Activated T-cell treated with anti-CD3 and anti-CD28 coated beads, Interleukin-2, amount 50 U/mL, for 24 hours (primary cell): ENCODE results near the gene KRTAP1-4.
"Not testable (repeated sequence)": the region's sequence is repeated elsewhere in the genome, so short reads cannot be mapped to it uniquely, and the experiment has no call there.

Experiments used
- DNase-seq: peaks from one replicate; pipeline ENCODE4 v3.0.0-alpha.2; 2020
- H3K27ac Mint-ChIP-seq: 2 replicates; pipeline ENCODE4 v1.8.0; 2020; ENCODE audit warnings: mild to moderate bottlenecking, mixed read lengths
- H3K27me3 Mint-ChIP-seq: 2 replicates; pipeline ENCODE4 v1.8.0; 2020; ENCODE audit warnings: mixed read lengths
- H3K36me3 Mint-ChIP-seq: 2 replicates; pipeline ENCODE4 v1.8.0; 2020; ENCODE audit warnings: low read depth, mixed read lengths
- H3K4me1 Mint-ChIP-seq: 2 replicates; pipeline ENCODE4 v1.8.0; 2020; ENCODE audit warnings: low read depth, mixed read lengths
- H3K4me3 Mint-ChIP-seq: 2 replicates; pipeline ENCODE4 v1.8.0; 2020; ENCODE audit warnings: mild to moderate bottlenecking, moderate library complexity, mixed read lengths
- H3K9me3 Mint-ChIP-seq: 2 replicates; pipeline ENCODE4 v1.8.0; 2020; ENCODE audit warnings: mixed read lengths

The KRTAP1-4 gene

DNA sequence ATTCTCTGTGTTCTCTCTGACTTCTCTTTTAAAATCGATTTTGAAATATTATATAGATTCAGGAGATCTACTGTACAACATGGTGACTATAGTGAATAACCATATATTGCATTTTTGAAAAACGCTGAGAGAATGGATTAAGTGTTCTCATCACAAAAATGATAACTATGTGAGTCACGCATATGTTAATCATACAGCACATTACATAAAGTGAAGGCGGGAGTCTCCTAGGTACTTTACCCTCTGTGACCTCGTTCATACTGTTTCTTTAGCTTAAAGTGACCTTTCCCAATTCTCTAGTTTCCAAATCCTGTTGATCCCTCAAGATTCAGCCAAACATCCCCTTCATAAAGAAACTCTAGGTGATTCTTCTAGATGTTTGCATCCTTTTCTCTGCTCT lies 27.2 kb downstream of the KRTAP1-4 start:
- H3K27me3 Mint-ChIP-seq: peaks cover 46% of the 10 kb centered on the region
- no peaks in the 10 kb centered on the region for H3K4me1 Mint-ChIP-seq
- H3K9me3 Mint-ChIP-seq: no peaks in the 10 kb centered on the region
- H3K4me3 Mint-ChIP-seq: no peak overlapping the region
- H3K36me3 Mint-ChIP-seq: no peaks in the 10 kb centered on the region
- DNase-seq: no peak
- H3K27ac Mint-ChIP-seq: no peak overlapping the region

- H3K36me3 Mint-ChIP-seq: no peaks in the 10 kb centered on the region
- H3K9me3 Mint-ChIP-seq: no peaks in the 10 kb centered on the region
- DNase-seq: no peak
- no peak overlapping the region for H3K4me3 Mint-ChIP-seq
- H3K27ac Mint-ChIP-seq: no peak overlapping the region
- no peaks in the 10 kb centered on the region for H3K4me1 Mint-ChIP-seq
- peaks cover 56% of the 10 kb centered on the region for H3K27me3 Mint-ChIP-seq
Observed at GRCh38 chr17:41001795-41002194, 28.2 kb downstream of the KRTAP1-4 start.

DNA sequence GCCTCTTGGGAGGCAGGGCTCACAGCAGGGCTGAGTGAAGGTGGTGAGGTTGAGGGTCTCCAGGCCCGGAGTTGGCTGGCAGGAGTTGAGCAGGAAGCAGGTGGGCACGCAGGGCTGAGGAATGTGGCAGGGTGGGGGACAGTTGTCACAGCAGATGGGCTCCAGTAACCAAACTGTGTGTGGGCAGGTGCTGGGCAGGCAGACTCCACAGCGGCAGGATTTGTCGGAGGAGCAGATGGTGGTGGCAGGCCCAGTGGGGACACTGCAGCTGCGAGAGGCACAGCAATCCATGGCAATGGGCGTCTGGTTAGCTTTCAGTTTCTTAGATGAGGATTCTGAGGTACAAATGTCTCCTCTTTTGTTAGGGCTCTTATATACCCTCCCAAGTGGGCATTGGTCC lies 30.4 kb downstream of the KRTAP1-4 start, which contains the start of gene KRTAP3-2:
KRTAP3-2 (minus strand) TSS at position 344 of the 400 bp plus-strand sequence; CDS start at position 291, 53 bp downstream.
- H3K27me3 Mint-ChIP-seq: peaks cover 63% of the 10 kb centered on the region
- H3K4me1 Mint-ChIP-seq, H3K27ac Mint-ChIP-seq, DNase-seq, H3K36me3 Mint-ChIP-seq, H3K4me3 Mint-ChIP-seq, H3K9me3 Mint-ChIP-seq: not testable (repeated sequence)

DNA sequence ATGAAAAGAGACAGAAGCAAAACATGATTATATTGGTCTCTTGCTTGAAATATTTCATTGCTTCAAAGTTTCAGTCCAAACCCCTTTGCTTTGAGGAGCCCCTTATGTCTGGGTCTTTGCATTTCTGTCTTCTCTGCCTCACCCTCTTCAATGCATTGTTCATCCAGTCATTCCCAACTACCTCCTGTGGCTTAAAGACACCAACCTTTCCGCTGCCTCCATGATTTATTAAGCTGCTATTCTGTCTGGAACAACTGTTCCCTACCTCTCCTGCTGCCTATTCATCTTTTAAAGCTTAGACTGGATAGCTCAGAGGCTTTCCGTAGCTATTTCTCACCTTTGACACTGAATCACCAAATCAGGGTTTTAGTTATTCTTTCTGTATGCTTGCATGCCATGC lies 32.6 kb downstream of the KRTAP1-4 start:
- H3K4me1 Mint-ChIP-seq: no peaks in the 10 kb centered on the region
- H3K27ac Mint-ChIP-seq: no peak overlapping the region
- H3K27me3 Mint-ChIP-seq: peaks cover 70% of the 10 kb centered on the region
- H3K4me3 Mint-ChIP-seq: no peak overlapping the region
- H3K36me3 Mint-ChIP-seq: no peaks in the 10 kb centered on the region
- H3K9me3 Mint-ChIP-seq: no peaks in the 10 kb centered on the region
- no peak for DNase-seq

- no peak overlapping the region for H3K27ac Mint-ChIP-seq
- DNase-seq: no peak
- no peaks in the 10 kb centered on the region for H3K9me3 Mint-ChIP-seq
- H3K36me3 Mint-ChIP-seq: no peaks in the 10 kb centered on the region
- no peaks in the 10 kb centered on the region for H3K4me1 Mint-ChIP-seq
- no peak overlapping the region for H3K4me3 Mint-ChIP-seq
- peaks cover 69% of the 10 kb centered on the region for H3K27me3 Mint-ChIP-seq
Observed at GRCh38 chr17:40996829-40997228, 33.2 kb downstream of the KRTAP1-4 start.

GRCh38 chr17:40995116-40995515 lies 34.9 kb downstream of the KRTAP1-4 start:
- Mint-ChIP-seq H3K4me1 (no peaks in the 10 kb centered on the region), H3K4me3 (no peak overlapping the region), H3K27ac (no peak overlapping the region), H3K36me3 (no peaks in the 10 kb centered on the region), H3K27me3 (peaks cover 66% of the 10 kb centered on the region), H3K9me3 (no peaks in the 10 kb centered on the region)
- no peak for DNase-seq

GRCh38 chr17:40993839-40994238 lies 36.2 kb downstream of the KRTAP1-4 start, which contains the start of gene KRTAP3-3:
KRTAP3-3 (minus strand) TSS chr17:40994164; CDS start chr17:40994097, 67 bp downstream.
- Mint-ChIP-seq H3K27me3 (peaks cover 58% of the 10 kb centered on the region), H3K4me1 (no peaks in the 10 kb centered on the region), H3K9me3 (no peaks in the 10 kb centered on the region), H3K4me3 (no peak within 1 kb of the TSS), H3K27ac (no peak within 1 kb of the TSS), H3K36me3 (no peaks in the 10 kb centered on the region)
- no peak for DNase-seq

DNA sequence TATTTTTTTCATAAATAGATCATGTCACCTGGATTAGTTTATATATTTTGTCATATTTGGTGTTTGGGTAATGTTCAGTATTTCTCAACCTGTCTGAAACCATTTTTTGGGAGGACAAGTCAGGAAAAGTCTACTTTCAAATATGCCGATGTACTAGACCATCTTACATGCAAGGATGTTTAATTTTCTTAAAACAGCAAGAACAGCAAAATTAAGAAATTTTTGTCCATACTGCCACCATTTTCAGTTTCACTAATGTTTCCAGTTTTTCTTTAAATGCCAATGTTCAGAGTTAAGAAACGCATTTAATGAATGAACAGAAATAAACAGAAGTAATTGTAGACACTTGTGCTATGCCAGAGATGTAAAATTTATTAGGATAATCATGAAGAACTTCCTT lies 36.9 kb downstream of the KRTAP1-4 start:
- no peak overlapping the region for H3K4me3 Mint-ChIP-seq
- H3K27me3 Mint-ChIP-seq: peaks cover 52% of the 10 kb centered on the region
- no peaks in the 10 kb centered on the region for H3K4me1 Mint-ChIP-seq
- no peaks in the 10 kb centered on the region for H3K9me3 Mint-ChIP-seq
- H3K27ac Mint-ChIP-seq: no peak overlapping the region
- no peaks in the 10 kb centered on the region for H3K36me3 Mint-ChIP-seq
- no peak for DNase-seq

DNA sequence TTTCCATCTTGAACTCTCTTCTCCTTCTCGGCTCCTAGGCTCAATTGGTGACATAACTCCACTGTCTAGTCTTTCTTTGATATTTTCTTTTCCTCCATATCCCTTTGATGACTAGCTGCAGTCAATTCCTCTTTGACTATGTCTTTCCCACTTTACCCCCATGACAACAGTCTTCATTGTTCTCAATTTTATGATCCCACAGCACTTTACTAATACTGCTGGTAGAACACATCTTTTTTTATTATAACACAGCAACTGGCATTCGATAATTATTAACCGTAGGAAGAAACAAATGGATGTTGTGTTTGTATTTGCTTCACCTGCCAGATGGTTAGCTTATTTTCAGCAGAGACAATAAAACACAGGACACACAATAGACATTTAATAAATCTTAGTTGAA lies 37.3 kb downstream of the KRTAP1-4 start:
- H3K9me3 Mint-ChIP-seq: no peaks in the 10 kb centered on the region
- no peaks in the 10 kb centered on the region for H3K36me3 Mint-ChIP-seq
- no peaks in the 10 kb centered on the region for H3K4me1 Mint-ChIP-seq
- H3K4me3 Mint-ChIP-seq: no peak overlapping the region
- peaks cover 54% of the 10 kb centered on the region for H3K27me3 Mint-ChIP-seq
- H3K27ac Mint-ChIP-seq: no peak overlapping the region
- no peak for DNase-seq

GRCh38 chr17:40986920-40987319 lies 43.1 kb downstream of the KRTAP1-4 start:
- Mint-ChIP-seq H3K27me3 (peaks cover 41% of the 10 kb centered on the region), H3K4me3 (no peak overlapping the region), H3K27ac (no peak overlapping the region), H3K36me3 (no peaks in the 10 kb centered on the region), H3K9me3 (no peaks in the 10 kb centered on the region), H3K4me1 (no peaks in the 10 kb centered on the region)
- no peak for DNase-seq

GRCh38 chr17:40984226-40984625 lies 45.8 kb downstream of the KRTAP1-4 start, which contains the start of gene KRT40:
KRT40 (minus strand) TSS chr17:40984326; CDS start chr17:40984273, 53 bp downstream.
- Mint-ChIP-seq H3K36me3 (no peaks in the 10 kb centered on the region), H3K4me1 (no peaks in the 10 kb centered on the region), H3K9me3 (no peaks in the 10 kb centered on the region), H3K4me3 (no peak within 1 kb of the TSS), H3K27ac (no peak within 1 kb of the TSS), H3K27me3 (peaks cover 35% of the 10 kb centered on the region)
- no peak for DNase-seq

GRCh38 chr17:40981115-40981514 lies 48.9 kb downstream of the KRTAP1-4 start:
- no peak for DNase-seq
- no peak overlapping the region for H3K27ac Mint-ChIP-seq
- no peaks in the 10 kb centered on the region for H3K36me3 Mint-ChIP-seq
- H3K4me1 Mint-ChIP-seq: no peaks in the 10 kb centered on the region
- H3K4me3 Mint-ChIP-seq: no peak overlapping the region
- no peaks in the 10 kb centered on the region for H3K9me3 Mint-ChIP-seq
- H3K27me3 Mint-ChIP-seq: peaks cover 28% of the 10 kb centered on the region

DNA sequence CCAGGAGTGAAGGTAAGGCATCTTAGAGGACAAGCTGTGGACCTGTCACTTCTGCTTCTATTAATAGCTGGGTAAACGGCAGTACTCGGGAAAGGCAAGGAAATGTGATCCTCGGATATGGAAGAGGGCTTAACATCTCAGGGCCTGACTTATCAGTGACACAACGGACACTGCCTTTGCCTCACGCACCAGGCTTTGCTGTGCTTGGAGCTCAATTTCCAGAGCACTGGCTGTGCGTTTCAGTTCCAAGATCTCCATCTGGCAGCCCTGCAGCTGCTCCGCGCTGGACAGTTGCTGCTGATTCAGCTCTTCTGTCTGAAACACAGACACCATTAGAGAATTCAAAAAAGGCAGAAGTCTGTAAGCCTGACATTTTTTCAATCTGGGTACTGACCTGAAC lies 49.4 kb downstream of the KRTAP1-4 start:
- no peaks in the 10 kb centered on the region for H3K4me1 Mint-ChIP-seq
- no peak overlapping the region for H3K27ac Mint-ChIP-seq
- H3K27me3 Mint-ChIP-seq: peaks cover 30% of the 10 kb centered on the region
- no peak for DNase-seq
- no peaks in the 10 kb centered on the region for H3K36me3 Mint-ChIP-seq
- H3K4me3 Mint-ChIP-seq: no peak overlapping the region
- H3K9me3 Mint-ChIP-seq: no peaks in the 10 kb centered on the region

DNA sequence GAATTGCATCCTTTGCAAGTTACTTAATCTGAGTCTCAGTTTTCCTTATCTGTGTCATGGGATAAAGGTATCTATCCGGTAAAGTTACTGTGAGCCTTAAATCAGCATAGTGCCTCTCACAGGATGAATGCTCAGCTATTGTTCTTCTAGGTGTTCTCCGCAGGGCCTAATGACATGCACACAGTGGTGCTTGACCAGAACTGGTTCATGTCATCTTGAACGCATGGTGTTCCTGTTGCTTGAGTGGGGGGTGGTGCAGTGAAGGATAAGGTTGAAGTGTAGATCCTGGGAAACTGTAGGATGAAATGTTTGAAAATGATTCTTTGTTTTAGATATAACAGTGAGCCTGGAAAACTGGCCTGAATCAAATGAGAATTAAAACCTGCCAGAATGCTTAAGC lies 49.9 kb downstream of the KRTAP1-4 start:
- Mint-ChIP-seq H3K27ac (no peak overlapping the region), H3K4me3 (no peak overlapping the region), H3K27me3 (peaks cover 33% of the 10 kb centered on the region), H3K36me3 (no peaks in the 10 kb centered on the region), H3K9me3 (no peaks in the 10 kb centered on the region), H3K4me1 (no peaks in the 10 kb centered on the region)
- DNase-seq: no peak
